GM23338 (cell line): ENCODE data around the gene CDC42EP5. TPM values are rescaled to one million over a fixed set of nuclear protein-coding genes. Genes with fewer than 3 reads are reported as not detected.

Experiments
- ATAC-seq: fragments of 200-7000 bp; cut with Tn5 transposase; 3 replicates; pipeline ENCODE4 v1.9.1; 2020
- DNase-seq: peaks from one replicate; pipeline ENCODE4 v3.0.0-alpha.2; 2015; ENCODE audit warnings: low spot score
- H2AFZ ChIP-seq: fragments of 200-600 bp; sonication (generic); 2 replicates; pipeline ENCODE4 v1.8.0; 2016; ENCODE audit warnings: antibody characterized with exemption, mild to moderate bottlenecking, moderate library complexity
- H3F3A ChIP-seq: fragments of 200-600 bp; sonication (generic); replicated peaks from 2 replicates; pipeline ENCODE4 v1.8.0; 2017; ENCODE audit warnings: antibody characterized with exemption, mixed run types, low read depth
- H3K27ac ChIP-seq: fragments of 200-600 bp; sonication (generic); 2 replicates; pipeline ENCODE4 v1.6.1; 2016; ENCODE audit warnings: low read depth
- H3K27me3 ChIP-seq: fragments of 200-600 bp; sonication (generic); 2 replicates; pipeline ENCODE4 v1.8.0; 2016; ENCODE audit warnings: mild to moderate bottlenecking, mixed run types, moderate library complexity; ENCODE audit not compliant: insufficient read depth
- H3K36me3 ChIP-seq: fragments of 200-600 bp; sonication (generic); 2 replicates; pipeline ENCODE4 v1.8.0; 2016; ENCODE audit warnings: mild to moderate bottlenecking; ENCODE audit not compliant: insufficient read depth
- H3K4me1 ChIP-seq: fragments of 200-600 bp; sonication (generic); 2 replicates; pipeline ENCODE4 v1.8.0; 2016; ENCODE audit warnings: mild to moderate bottlenecking, moderate library complexity; ENCODE audit not compliant: insufficient read depth
- H3K4me2 ChIP-seq: fragments of 200-600 bp; sonication (generic); 2 replicates; pipeline ENCODE4 v1.7.1; 2017; ENCODE audit warnings: mixed run types
- H3K4me3 ChIP-seq: fragments of 200-600 bp; sonication (generic); 2 replicates; pipeline ENCODE4 v1.6.1; 2016; ENCODE audit warnings: mixed run types
- H3K79me2 ChIP-seq: fragments of 200-600 bp; sonication (generic); replicated peaks from 2 replicates; pipeline ENCODE4 v1.8.0; 2017; ENCODE audit warnings: mild to moderate bottlenecking; ENCODE audit not compliant: insufficient read depth
- H3K9me2 ChIP-seq: fragments of 200-600 bp; sonication (generic); 2 replicates; pipeline ENCODE4 v1.8.0; 2017; ENCODE audit not compliant: insufficient read depth
- H4K20me1 ChIP-seq: fragments of 200-600 bp; sonication (generic); replicated peaks from 2 replicates; pipeline ENCODE4 v1.8.0; 2017; ENCODE audit warnings: mild to moderate bottlenecking; ENCODE audit not compliant: insufficient read depth
- H3K27ac Mint-ChIP-seq: 2 replicates; pipeline ENCODE4 v1.8.0; 2020; ENCODE audit warnings: inconsistent platforms, mild to moderate bottlenecking, moderate library complexity, mixed read lengths
- H3K27me3 Mint-ChIP-seq: 3 replicates; pipeline ENCODE4 v1.8.0; 2022; ENCODE audit warnings: low read depth, mild to moderate bottlenecking, moderate library complexity, mixed read lengths, inconsistent platforms; ENCODE audit not compliant: insufficient read depth, poor library complexity
- H3K36me3 Mint-ChIP-seq: 3 replicates; pipeline ENCODE4 v1.8.0; 2021; ENCODE audit warnings: low read depth, mild to moderate bottlenecking, inconsistent platforms, moderate library complexity, mixed read lengths
- H3K4me1 Mint-ChIP-seq: 3 replicates; pipeline ENCODE4 v1.8.0; 2020; ENCODE audit warnings: mild to moderate bottlenecking, inconsistent platforms, mixed read lengths
- H3K4me3 Mint-ChIP-seq: 3 replicates; pipeline ENCODE4 v1.8.0; 2021; ENCODE audit warnings: moderate library complexity, mild to moderate bottlenecking, inconsistent platforms, mixed read lengths
- H3K9me3 Mint-ChIP-seq: 3 replicates; pipeline ENCODE4 v1.8.0; 2020; ENCODE audit warnings: moderate library complexity, mild to moderate bottlenecking, inconsistent platforms, mixed read lengths
- CREB1 ChIP-seq: fragments of 250-450 bp; sonication (Bioruptor Pico); IDR thresholded peaks from 2 replicates; pipeline ENCODE4 v1.5.0; 2020; ENCODE audit warnings: low read depth, mild to moderate bottlenecking, moderate library complexity
- EZH2 ChIP-seq: fragments of 200-600 bp; sonication (generic); IDR thresholded peaks from one replicate; pipeline ENCODE4 v1.8.0; 2017; ENCODE audit warnings: antibody characterized with exemption, mild to moderate bottlenecking, low read depth; ENCODE audit not compliant: unreplicated experiment
- EZH2phosphoT487 ChIP-seq: fragments of 200-600 bp; sonication (generic); IDR thresholded peaks from one replicate; pipeline ENCODE4 v1.8.1; 2018; ENCODE audit warnings: antibody characterized with exemption; ENCODE audit not compliant: unreplicated experiment
- JUNB ChIP-seq: IDR thresholded peaks from one replicate; pipeline ENCODE4 v1.6.1; 2016; ENCODE audit warnings: antibody characterized with exemption; ENCODE audit not compliant: unreplicated experiment
- NANOG ChIP-seq: IDR thresholded peaks from 2 replicates; pipeline ENCODE4 v1.6.1; 2016; ENCODE audit warnings: antibody characterized with exemption, borderline replicate concordance
- POLR2AphosphoS5 ChIP-seq: IDR thresholded peaks from 2 replicates; pipeline ENCODE4 v1.6.1; 2016; ENCODE audit warnings: antibody characterized with exemption, low read depth
- STAT1 ChIP-seq: IDR thresholded peaks from one replicate; pipeline ENCODE4 v1.6.1; 2016; ENCODE audit warnings: antibody characterized with exemption; ENCODE audit not compliant: unreplicated experiment
- ZNF114 ChIP-seq: fragments of 250-450 bp; sonication (Bioruptor Pico); IDR thresholded peaks from 2 replicates; pipeline ENCODE4 v1.5.0; 2020; ENCODE audit warnings: mild to moderate bottlenecking, moderate library complexity
- ZNF331 ChIP-seq: fragments of 250-450 bp; sonication (Bioruptor Pico); IDR thresholded peaks from 2 replicates; pipeline ENCODE4 v1.5.0; 2020; ENCODE audit warnings: low read depth, mild to moderate bottlenecking, moderate library complexity
- polyA plus RNA-seq: library from polyadenylated mRNA; unstranded; fragments of >200 nt; fragmentation: Nextera tagmentation; extraction: Ambion mirVana; gene quantifications from 2 replicates; pipeline ENCODE4 v1.2.1, GENCODE V29; 2016
- total RNA-seq: library from RNA; depleted of rRNA; stranded (reverse); fragments of >200 nt; shearing (Covaris generic); gene quantifications from 2 replicates; pipeline ENCODE4 v1.2.3, GENCODE V29; 2014
- TF ChIP-seq, protein P1 (sequence below): fragments of 250-450 bp; sonication (Bioruptor Pico); IDR thresholded peaks from 2 replicates; pipeline ENCODE4 v1.5.0; 2020; ENCODE audit warnings: mild to moderate bottlenecking, moderate library complexity
- TF ChIP-seq, protein P2 (sequence below): IDR thresholded peaks from one replicate; pipeline ENCODE4 v1.6.1; 2018; ENCODE audit warnings: antibody characterized with exemption; ENCODE audit not compliant: unreplicated experiment
- TF ChIP-seq, protein P3 (sequence below), 2 experiments: fragments of 200-600 bp in 1 of 2; sonication (generic) in 1 of 2; conservative IDR thresholded peaks; 2 replicates each; pipeline versions ENCODE4 v1.5.1 to v1.6.1; 2016 to 2017; ENCODE audit warnings: antibody characterized with exemption in 2 of 2, low read depth in 2 of 2, mild to moderate bottlenecking in 2 of 2, moderate library complexity in 1 of 2
- TF ChIP-seq, protein P4 (sequence below): IDR thresholded peaks from 2 replicates; pipeline ENCODE4 v1.6.1; 2016; ENCODE audit warnings: antibody characterized with exemption

The CDC42EP5 gene
- total and polyA plus RNA-seq, 2 experiments from 2014 or later: 1.4 to 3.4 TPM

DNA sequence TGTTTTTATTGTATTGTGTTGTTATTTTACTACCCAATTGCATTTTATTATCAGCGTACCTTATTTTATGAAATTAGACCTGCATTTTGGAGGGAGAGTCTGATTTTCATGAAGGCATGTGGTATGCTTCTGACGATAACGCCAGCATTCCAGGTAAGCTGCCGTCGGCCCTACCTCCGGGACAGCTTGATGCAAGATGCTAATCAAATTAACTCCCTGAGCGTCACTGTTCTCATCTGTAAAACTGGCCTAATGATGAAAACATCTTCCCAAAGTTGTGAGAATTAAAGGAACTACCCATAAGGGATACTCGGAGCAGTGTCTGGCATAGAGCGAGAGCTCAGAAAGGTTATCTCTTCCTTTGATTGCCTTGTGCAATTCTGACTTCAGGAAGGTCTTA, 16.7 kb upstream of the CDC42EP5 start:
- H3K79me2 ChIP-seq: no peaks in the 10 kb centered on the region
- peaks cover 3% of the 10 kb centered on the region for H3K27me3 Mint-ChIP-seq
- H3K4me1 ChIP-seq: no peaks in the 10 kb centered on the region
- no peaks in the 10 kb centered on the region for H3K9me2 ChIP-seq
- no peak overlapping the region for H3K27ac Mint-ChIP-seq
- ATAC-seq (no peak), DNase-seq (no peak)
- no peaks in the 10 kb centered on the region for H4K20me1 ChIP-seq
- H3K36me3 Mint-ChIP-seq: peaks cover 28% of the 10 kb centered on the region; the same call in 2 of the 3 replicates
- H3F3A ChIP-seq: no peaks in the 10 kb centered on the region
- no peak overlapping the region for H3K4me3 Mint-ChIP-seq
- H3K9me3 Mint-ChIP-seq: peaks cover 89% of the 10 kb centered on the region
- no peaks in the 10 kb centered on the region for H3K4me1 Mint-ChIP-seq
- TF ChIP-seq JUNB (no peak), NANOG (no peak), STAT1 (no peak), EZH2 (no peak), EZH2phosphoT487 (no peak), CREB1 (CRISPR knock-in tag) (no peak), ZNF331 (no peak), ZNF114 (no peak), POLR2AphosphoS5 (no peak)
- TF ChIP-seq, protein P1, sequence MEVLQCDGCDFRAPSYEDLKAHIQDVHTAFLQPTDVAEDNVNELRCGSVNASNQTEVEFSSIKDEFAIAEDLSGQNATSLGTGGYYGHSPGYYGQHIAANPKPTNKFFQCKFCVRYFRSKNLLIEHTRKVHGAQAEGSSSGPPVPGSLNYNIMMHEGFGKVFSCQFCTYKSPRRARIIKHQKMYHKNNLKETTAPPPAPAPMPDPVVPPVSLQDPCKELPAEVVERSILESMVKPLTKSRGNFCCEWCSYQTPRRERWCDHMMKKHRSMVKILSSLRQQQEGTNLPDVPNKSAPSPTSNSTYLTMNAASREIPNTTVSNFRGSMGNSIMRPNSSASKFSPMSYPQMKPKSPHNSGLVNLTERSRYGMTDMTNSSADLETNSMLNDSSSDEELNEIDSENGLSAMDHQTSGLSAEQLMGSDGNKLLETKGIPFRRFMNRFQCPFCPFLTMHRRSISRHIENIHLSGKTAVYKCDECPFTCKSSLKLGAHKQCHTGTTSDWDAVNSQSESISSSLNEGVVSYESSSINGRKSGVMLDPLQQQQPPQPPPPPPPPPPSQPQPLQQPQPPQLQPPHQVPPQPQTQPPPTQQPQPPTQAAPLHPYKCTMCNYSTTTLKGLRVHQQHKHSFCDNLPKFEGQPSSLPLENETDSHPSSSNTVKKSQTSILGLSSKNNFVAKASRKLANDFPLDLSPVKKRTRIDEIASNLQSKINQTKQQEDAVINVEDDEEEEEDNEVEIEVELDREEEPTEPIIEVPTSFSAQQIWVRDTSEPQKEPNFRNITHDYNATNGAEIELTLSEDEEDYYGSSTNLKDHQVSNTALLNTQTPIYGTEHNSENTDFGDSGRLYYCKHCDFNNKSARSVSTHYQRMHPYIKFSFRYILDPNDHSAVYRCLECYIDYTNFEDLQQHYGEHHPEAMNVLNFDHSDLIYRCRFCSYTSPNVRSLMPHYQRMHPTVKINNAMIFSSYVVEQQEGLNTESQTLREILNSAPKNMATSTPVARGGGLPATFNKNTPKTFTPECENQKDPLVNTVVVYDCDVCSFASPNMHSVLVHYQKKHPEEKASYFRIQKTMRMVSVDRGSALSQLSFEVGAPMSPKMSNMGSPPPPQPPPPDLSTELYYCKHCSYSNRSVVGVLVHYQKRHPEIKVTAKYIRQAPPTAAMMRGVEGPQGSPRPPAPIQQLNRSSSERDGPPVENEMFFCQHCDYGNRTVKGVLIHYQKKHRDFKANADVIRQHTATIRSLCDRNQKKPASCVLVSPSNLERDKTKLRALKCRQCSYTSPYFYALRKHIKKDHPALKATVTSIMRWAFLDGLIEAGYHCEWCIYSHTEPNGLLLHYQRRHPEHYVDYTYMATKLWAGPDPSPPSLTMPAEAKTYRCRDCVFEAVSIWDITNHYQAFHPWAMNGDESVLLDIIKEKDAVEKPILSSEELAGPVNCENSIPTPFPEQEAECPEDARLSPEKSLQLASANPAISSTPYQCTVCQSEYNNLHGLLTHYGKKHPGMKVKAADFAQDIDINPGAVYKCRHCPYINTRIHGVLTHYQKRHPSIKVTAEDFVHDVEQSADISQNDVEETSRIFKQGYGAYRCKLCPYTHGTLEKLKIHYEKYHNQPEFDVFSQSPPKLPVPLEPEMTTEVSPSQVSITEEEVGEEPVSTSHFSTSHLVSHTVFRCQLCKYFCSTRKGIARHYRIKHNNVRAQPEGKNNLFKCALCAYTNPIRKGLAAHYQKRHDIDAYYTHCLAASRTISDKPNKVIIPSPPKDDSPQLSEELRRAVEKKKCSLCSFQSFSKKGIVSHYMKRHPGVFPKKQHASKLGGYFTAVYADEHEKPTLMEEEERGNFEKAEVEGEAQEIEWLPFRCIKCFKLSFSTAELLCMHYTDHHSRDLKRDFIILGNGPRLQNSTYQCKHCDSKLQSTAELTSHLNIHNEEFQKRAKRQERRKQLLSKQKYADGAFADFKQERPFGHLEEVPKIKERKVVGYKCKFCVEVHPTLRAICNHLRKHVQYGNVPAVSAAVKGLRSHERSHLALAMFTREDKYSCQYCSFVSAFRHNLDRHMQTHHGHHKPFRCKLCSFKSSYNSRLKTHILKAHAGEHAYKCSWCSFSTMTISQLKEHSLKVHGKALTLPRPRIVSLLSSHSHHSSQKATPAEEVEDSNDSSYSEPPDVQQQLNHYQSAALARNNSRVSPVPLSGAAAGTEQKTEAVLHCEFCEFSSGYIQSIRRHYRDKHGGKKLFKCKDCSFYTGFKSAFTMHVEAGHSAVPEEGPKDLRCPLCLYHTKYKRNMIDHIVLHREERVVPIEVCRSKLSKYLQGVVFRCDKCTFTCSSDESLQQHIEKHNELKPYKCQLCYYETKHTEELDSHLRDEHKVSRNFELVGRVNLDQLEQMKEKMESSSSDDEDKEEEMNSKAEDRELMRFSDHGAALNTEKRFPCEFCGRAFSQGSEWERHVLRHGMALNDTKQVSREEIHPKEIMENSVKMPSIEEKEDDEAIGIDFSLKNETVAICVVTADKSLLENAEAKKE (CRISPR knock-in tag): no peak
- TF ChIP-seq, protein P2, sequence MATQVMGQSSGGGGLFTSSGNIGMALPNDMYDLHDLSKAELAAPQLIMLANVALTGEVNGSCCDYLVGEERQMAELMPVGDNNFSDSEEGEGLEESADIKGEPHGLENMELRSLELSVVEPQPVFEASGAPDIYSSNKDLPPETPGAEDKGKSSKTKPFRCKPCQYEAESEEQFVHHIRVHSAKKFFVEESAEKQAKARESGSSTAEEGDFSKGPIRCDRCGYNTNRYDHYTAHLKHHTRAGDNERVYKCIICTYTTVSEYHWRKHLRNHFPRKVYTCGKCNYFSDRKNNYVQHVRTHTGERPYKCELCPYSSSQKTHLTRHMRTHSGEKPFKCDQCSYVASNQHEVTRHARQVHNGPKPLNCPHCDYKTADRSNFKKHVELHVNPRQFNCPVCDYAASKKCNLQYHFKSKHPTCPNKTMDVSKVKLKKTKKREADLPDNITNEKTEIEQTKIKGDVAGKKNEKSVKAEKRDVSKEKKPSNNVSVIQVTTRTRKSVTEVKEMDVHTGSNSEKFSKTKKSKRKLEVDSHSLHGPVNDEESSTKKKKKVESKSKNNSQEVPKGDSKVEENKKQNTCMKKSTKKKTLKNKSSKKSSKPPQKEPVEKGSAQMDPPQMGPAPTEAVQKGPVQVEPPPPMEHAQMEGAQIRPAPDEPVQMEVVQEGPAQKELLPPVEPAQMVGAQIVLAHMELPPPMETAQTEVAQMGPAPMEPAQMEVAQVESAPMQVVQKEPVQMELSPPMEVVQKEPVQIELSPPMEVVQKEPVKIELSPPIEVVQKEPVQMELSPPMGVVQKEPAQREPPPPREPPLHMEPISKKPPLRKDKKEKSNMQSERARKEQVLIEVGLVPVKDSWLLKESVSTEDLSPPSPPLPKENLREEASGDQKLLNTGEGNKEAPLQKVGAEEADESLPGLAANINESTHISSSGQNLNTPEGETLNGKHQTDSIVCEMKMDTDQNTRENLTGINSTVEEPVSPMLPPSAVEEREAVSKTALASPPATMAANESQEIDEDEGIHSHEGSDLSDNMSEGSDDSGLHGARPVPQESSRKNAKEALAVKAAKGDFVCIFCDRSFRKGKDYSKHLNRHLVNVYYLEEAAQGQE: no peak
- TF ChIP-seq, protein P3, sequence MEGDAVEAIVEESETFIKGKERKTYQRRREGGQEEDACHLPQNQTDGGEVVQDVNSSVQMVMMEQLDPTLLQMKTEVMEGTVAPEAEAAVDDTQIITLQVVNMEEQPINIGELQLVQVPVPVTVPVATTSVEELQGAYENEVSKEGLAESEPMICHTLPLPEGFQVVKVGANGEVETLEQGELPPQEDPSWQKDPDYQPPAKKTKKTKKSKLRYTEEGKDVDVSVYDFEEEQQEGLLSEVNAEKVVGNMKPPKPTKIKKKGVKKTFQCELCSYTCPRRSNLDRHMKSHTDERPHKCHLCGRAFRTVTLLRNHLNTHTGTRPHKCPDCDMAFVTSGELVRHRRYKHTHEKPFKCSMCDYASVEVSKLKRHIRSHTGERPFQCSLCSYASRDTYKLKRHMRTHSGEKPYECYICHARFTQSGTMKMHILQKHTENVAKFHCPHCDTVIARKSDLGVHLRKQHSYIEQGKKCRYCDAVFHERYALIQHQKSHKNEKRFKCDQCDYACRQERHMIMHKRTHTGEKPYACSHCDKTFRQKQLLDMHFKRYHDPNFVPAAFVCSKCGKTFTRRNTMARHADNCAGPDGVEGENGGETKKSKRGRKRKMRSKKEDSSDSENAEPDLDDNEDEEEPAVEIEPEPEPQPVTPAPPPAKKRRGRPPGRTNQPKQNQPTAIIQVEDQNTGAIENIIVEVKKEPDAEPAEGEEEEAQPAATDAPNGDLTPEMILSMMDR (conservative IDR thresholded peaks at IDR 0.05; ENCODE audit: low read depth in 2 of 2): no peak
- TF ChIP-seq, protein P4, sequence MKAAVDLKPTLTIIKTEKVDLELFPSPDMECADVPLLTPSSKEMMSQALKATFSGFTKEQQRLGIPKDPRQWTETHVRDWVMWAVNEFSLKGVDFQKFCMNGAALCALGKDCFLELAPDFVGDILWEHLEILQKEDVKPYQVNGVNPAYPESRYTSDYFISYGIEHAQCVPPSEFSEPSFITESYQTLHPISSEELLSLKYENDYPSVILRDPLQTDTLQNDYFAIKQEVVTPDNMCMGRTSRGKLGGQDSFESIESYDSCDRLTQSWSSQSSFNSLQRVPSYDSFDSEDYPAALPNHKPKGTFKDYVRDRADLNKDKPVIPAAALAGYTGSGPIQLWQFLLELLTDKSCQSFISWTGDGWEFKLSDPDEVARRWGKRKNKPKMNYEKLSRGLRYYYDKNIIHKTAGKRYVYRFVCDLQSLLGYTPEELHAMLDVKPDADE: no peak
- no peaks in the 10 kb centered on the region for H3K36me3 ChIP-seq
- no peaks in the 10 kb centered on the region for H3K27me3 ChIP-seq
- no peak overlapping the region for H3K27ac ChIP-seq
- H3K4me3 ChIP-seq: no peak overlapping the region
- H2AFZ ChIP-seq: no peak overlapping the region
- H3K4me2 ChIP-seq: no peak overlapping the region
